DOHH2 (cell line): ENCODE data around the gene MTRF1.

Source experiments
- EZH2phosphoT487 ChIP-seq: fragments of 200-600 bp; sonication (generic); IDR thresholded peaks from 2 replicates; pipeline ENCODE4 v1.6.1; 2017; ENCODE audit warnings: borderline replicate concordance, mild to moderate bottlenecking, antibody characterized with exemption, low read length, moderate library complexity, mixed read lengths
- TF ChIP-seq, protein P1 (sequence below): fragments of 200-600 bp; sonication (generic); IDR thresholded peaks from one replicate; pipeline ENCODE4 v1.5.1; 2014; ENCODE audit warnings: antibody characterized with exemption, mild to moderate bottlenecking, low read depth, low read length; ENCODE audit not compliant: poor library complexity, severe bottlenecking

DNA sequence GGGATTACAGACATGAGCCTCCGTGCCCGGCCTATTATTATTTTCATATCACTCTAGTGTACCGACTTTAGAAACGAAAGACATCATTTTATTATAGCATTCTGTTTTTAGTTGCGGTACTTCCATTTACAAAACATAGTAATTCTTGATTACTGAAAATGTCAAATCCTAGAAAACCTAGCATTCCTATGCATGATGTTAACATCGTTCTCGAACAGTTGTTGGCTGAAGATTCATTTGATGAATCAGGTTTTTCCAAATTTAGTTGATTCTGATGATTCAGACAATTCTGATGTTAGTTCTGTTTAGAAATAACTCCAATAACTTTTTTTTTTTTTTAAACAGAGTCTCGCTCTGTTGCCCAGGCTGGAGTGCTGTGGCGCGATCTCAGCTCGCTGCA, 11.5 kb upstream of the MTRF1 start:
- TF ChIP-seq, protein P1, sequence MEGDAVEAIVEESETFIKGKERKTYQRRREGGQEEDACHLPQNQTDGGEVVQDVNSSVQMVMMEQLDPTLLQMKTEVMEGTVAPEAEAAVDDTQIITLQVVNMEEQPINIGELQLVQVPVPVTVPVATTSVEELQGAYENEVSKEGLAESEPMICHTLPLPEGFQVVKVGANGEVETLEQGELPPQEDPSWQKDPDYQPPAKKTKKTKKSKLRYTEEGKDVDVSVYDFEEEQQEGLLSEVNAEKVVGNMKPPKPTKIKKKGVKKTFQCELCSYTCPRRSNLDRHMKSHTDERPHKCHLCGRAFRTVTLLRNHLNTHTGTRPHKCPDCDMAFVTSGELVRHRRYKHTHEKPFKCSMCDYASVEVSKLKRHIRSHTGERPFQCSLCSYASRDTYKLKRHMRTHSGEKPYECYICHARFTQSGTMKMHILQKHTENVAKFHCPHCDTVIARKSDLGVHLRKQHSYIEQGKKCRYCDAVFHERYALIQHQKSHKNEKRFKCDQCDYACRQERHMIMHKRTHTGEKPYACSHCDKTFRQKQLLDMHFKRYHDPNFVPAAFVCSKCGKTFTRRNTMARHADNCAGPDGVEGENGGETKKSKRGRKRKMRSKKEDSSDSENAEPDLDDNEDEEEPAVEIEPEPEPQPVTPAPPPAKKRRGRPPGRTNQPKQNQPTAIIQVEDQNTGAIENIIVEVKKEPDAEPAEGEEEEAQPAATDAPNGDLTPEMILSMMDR = no peak
- TF ChIP-seq EZH2phosphoT487 = no peak
